LNCaP clone FGC (cell line): ENCODE results near the gene CTLA4.

Source experiments
- DNase-seq: peaks from one replicate; pipeline ENCODE4 v3.0.0-alpha.2; 2011; ENCODE audit warnings: low read depth
- H3K4me3 ChIP-seq: 2 replicates; pipeline ENCODE4 v1.5.1; 2011; ENCODE audit warnings: mild to moderate bottlenecking, low read depth, low read length, control low read depth
- TF ChIP-seq, protein P1 (sequence below): IDR thresholded peaks from 2 replicates; pipeline ENCODE4 v1.5.1; 2012; ENCODE audit warnings: mild to moderate bottlenecking; ENCODE audit not compliant: control insufficient read depth, insufficient read depth; ENCODE audit errors: extremely low read depth

Gene CTLA4

DNA sequence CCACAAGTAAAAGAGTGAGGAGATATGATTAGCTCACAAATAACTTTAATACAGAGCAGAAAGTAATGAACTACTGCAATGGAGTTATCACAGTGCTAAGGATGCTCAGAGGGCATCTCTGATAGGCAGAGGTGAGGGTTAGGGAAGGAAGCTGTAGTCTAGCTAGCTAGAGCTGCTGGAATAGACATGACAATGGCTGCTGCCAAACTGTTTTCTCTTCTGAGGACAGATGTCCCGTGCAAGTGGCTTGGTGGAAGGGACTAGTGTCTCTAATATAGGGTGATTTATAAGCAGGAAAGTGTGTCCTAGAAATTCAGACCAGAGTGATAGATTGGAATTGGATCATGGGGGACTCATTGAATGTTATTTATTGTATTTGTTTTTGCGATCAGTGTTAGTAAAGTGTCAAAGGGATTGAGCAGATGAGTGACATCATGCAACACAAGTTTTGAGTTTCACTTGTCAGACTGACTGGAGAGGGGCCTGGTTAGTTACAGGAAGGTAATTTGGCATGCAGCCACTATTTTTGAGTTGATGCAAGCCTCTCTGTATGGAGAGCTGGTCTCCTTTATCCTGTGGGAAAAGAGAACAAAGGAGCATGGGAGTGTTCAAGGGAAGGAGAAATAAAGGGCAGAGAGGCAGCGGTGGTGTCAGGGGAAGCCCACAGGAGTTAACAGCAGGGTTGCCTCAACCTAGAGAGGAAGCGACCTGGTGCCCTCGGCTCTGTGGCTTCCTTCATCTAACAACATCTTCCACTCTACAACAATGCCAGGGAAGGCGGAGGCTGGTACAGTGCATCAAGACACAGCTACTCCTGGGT, 1.9 kb downstream of the CTLA4 start:
- DNase-seq = no peak
- no peak overlapping the region for H3K4me3 ChIP-seq
- TF ChIP-seq, protein P1, sequence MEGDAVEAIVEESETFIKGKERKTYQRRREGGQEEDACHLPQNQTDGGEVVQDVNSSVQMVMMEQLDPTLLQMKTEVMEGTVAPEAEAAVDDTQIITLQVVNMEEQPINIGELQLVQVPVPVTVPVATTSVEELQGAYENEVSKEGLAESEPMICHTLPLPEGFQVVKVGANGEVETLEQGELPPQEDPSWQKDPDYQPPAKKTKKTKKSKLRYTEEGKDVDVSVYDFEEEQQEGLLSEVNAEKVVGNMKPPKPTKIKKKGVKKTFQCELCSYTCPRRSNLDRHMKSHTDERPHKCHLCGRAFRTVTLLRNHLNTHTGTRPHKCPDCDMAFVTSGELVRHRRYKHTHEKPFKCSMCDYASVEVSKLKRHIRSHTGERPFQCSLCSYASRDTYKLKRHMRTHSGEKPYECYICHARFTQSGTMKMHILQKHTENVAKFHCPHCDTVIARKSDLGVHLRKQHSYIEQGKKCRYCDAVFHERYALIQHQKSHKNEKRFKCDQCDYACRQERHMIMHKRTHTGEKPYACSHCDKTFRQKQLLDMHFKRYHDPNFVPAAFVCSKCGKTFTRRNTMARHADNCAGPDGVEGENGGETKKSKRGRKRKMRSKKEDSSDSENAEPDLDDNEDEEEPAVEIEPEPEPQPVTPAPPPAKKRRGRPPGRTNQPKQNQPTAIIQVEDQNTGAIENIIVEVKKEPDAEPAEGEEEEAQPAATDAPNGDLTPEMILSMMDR = no peak

DNA sequence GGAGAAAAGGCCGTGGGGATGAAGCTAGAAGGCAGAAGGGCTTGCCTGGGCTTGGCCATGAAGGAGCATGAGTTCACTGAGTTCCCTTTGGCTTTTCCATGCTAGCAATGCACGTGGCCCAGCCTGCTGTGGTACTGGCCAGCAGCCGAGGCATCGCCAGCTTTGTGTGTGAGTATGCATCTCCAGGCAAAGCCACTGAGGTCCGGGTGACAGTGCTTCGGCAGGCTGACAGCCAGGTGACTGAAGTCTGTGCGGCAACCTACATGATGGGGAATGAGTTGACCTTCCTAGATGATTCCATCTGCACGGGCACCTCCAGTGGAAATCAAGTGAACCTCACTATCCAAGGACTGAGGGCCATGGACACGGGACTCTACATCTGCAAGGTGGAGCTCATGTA, 2.9 kb downstream of the CTLA4 start:
- no peak overlapping the region for H3K4me3 ChIP-seq
- TF ChIP-seq, protein P1 = no peak
- DNase-seq = no peak

DNA sequence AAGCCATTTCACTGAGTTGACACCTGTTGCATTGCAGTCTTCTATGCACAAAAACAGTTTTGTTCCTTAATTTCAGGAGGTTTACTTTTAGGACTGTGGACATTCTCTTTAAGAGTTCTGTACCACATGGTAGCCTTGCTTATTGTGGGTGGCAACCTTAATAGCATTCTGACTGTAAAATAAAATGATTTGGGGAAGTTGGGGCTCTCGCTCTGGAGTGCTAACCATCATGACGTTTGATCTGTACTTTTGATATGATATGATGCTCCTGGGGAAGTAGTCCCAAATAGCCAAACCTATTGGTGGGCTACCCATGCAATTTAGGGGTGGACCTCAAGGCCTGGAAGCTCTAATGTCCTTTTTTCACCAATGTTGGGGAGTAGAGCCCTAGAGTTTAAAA, 3.4 kb downstream of the CTLA4 start:
- H3K4me3 ChIP-seq = no peak overlapping the region
- TF ChIP-seq, protein P1 = no peak
- DNase-seq = no peak

DNA sequence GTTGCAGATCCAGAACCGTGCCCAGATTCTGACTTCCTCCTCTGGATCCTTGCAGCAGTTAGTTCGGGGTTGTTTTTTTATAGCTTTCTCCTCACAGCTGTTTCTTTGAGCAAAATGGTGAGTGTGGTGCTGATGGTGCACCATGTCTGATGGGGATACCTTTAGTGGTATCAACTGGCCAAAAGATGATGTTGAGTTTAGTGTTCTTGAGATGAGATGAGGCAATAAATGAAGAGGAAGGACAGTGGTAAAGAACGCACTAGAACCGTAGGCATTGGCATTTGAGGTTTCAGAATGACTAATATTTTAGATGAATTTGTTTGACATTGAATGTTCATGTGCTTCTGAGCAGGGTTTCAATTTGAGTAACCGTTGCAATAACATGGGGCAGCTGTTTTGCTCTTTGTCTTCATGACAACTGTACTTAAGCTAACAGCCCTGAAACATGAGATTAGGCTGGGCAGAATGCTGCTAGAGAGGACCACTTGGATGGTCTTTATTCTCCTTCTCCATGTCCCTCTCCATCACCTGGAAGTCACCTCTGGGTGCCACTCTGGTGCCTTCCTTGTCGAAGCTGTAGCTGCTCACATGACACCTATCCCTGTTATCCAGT, 3.9 kb downstream of the CTLA4 start:
- DNase-seq = no peak
- TF ChIP-seq, protein P1 = no peak

DNA sequence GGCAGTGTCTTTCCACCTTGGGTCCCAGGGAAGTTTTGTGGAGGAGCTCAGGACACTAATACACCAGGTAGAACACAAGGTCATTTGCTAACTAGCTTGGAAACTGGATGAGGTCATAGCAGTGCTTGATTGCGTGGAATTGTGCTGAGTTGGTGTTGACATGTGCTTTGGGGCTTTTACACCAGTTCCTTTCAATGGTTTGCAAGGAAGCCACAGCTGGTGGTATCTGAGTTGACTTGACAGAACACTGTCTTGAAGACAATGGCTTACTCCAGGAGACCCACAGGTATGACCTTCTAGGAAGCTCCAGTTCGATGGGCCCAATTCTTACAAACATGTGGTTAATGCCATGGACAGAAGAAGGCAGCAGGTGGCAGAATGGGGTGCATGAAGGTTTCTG, 5.9 kb downstream of the CTLA4 start:
- no peak for DNase-seq
- H3K4me3 ChIP-seq = no peak overlapping the region

More for the DNA sequence above, 3.9 kb downstream of the CTLA4 start:
- no peak overlapping the region for H3K4me3 ChIP-seq

DNA sequence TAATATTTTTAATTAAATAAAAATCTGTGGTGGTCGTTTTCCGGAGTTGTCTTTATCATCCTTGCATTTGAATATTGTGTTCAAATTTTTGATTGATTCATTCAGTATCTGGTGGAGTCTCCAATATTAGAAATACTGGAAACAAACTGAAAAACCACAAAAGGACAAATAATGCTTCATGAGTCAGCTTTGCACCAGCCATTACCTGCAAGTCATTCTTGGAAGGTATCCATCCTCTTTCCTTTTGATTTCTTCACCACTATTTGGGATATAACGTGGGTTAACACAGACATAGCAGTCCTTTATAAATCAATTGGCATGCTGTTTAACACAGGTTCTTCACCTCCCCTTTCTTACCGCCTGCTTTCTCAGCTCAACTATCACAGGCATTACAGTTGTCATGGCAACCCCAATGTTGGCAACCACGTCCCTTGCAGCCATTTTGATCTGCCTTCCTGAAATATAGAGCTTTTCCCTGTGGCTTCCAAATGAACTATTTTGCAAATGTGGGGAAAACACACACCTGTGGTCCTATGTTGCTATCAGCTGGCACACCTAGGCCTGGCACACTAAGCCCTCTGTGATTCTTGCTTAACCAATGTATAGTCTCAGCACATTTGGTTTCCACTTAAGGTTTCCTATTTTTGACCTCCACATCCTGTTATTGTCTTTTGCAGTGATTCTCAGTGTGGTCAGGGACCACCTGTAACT, 6.5 kb downstream of the CTLA4 start:
- DNase-seq = no peak
- TF ChIP-seq, protein P1 = no peak
- no peak overlapping the region for H3K4me3 ChIP-seq

More for the DNA sequence above, 5.9 kb downstream of the CTLA4 start:
- TF ChIP-seq, protein P1 = no peak
